HepG2 (cell line): ENCODE measurements around the gene NFRKB. TPM values are rescaled to one million over a fixed set of nuclear protein-coding genes. Genes with fewer than 3 reads are reported as not detected.

Experiments
- ATAC-seq: fragments of 200-7000 bp; cut with Tn5 transposase; 3 replicates; pipeline ENCODE4 v1.9.1; 2020; ENCODE audit warnings: mild to moderate bottlenecking, moderate library complexity
- BruUV-seq: library from RNA; stranded (reverse); fragments of 400-500 nt; replicated peaks from 2 replicates; lab custom pipeline; 2021; lab: Mats Ljungman, UMichigan
- CTCF ChIA-PET: fragments of 300-600 bp; formaldehyde crosslinking; extraction: SDS; loops from one replicate; lab custom pipeline; 2021; ENCODE audit warnings: low total read pairs, inconsistent platforms, low intra/inter-chr PET ratio; lab: Yijun Ruan, JAX
- POLR2A ChIA-PET: fragments of 350-600 bp; sonication (Branson Sonifier 250); formaldehyde crosslinking; loops from one replicate; lab custom pipeline; 2020; ENCODE audit warnings: antibody characterized with exemption, inconsistent platforms; lab: Yijun Ruan, JAX
- DNase-seq: peaks from one replicate; pipeline ENCODE4 v3.0.0-alpha.2; 2015; ENCODE audit warnings: low spot score
- FAIRE-seq: peaks from 3 replicates; lab custom pipeline; 2011; peaks lifted over from hg19 to GRCh38; lab: Jason Lieb, UNC
- H2AFZ ChIP-seq: one replicate; pipeline ENCODE4 v1.6.1; 2011; ENCODE audit warnings: low read length, inconsistent platforms
- H3K27ac ChIP-seq: fragments of 300-600 bp; 3 replicates; pipeline ENCODE4 v1.8.0; 2011; ENCODE audit warnings: mixed run types, mild to moderate bottlenecking, mixed read lengths, low read length, inconsistent platforms; ENCODE audit not compliant: insufficient read depth; ENCODE audit errors: extremely low read length
- H3K27me3 ChIP-seq, 2 experiments: fragments of 200-600 bp in 1 of 2; 2 replicates in 1 of 2; 3 replicates in 1 of 2; pipeline versions ENCODE4 v1.6.0 to v1.8.0; 2011; ENCODE audit warnings: low read length in 2 of 2, mild to moderate bottlenecking in 2 of 2, moderate library complexity in 2 of 2, inconsistent platforms in 1 of 2; ENCODE audit not compliant: insufficient read depth in 2 of 2, control insufficient read depth in 1 of 2
- H3K36me3 ChIP-seq, 2 experiments: fragments of 200-600 bp in 1 of 2; replicated peaks in 1 of 2; 2 replicates in 1 of 2; 3 replicates in 1 of 2; pipeline versions ENCODE4 v1.5.1 to v1.8.0; 2011; ENCODE audit warnings: low read length in 2 of 2, inconsistent platforms in 1 of 2; ENCODE audit not compliant: insufficient read depth in 2 of 2, control insufficient read depth in 1 of 2
- H3K4me1 ChIP-seq: 2 replicates; pipeline ENCODE4 v1.5.1; 2012; ENCODE audit warnings: low read length, inconsistent platforms; ENCODE audit not compliant: insufficient read depth
- H3K4me2 ChIP-seq: 2 replicates; pipeline ENCODE4 v1.6.0; 2011; ENCODE audit warnings: low read depth, low read length, inconsistent platforms
- H3K4me3 ChIP-seq, 3 experiments: fragments of 200-600 bp in 1 of 3; sonication (generic), shearing (Covaris generic) in 1 of 3; replicated peaks in 1 of 3; 2 replicates each; pipeline ENCODE4 v1.5.1; 2011 to 2016; ENCODE audit warnings: low read length in 3 of 3, inconsistent platforms in 2 of 3, low read depth in 2 of 3, mild to moderate bottlenecking in 2 of 3, control low read depth in 1 of 3, mixed read lengths in 1 of 3; ENCODE audit not compliant: insufficient read depth in 1 of 3
- H3K79me2 ChIP-seq: one replicate; pipeline ENCODE4 v1.6.1; 2011; ENCODE audit warnings: low read length, inconsistent platforms; ENCODE audit not compliant: insufficient read depth
- H3K9ac ChIP-seq: 2 replicates; pipeline ENCODE4 v1.6.0; 2011; ENCODE audit warnings: mild to moderate bottlenecking, low read depth, low read length, inconsistent platforms; ENCODE audit not compliant: insufficient read depth
- H3K9me3 ChIP-seq: 2 replicates; pipeline ENCODE4 v1.5.1; 2012; ENCODE audit warnings: mild to moderate bottlenecking, low read length
- H4K20me1 ChIP-seq: 2 replicates; pipeline ENCODE4 v1.6.0; 2011; ENCODE audit warnings: inconsistent platforms, mild to moderate bottlenecking, low read length, moderate library complexity; ENCODE audit not compliant: insufficient read depth
- FLYWCH1 ChIP-seq: sonication (generic); formaldehyde crosslinking; IDR thresholded peaks from 2 replicates; pipeline ENCODE4 v1.8.1; 2023; ENCODE audit warnings: mild to moderate bottlenecking, missing genetic modification reagents
- KLF6 ChIP-seq: IDR thresholded peaks from 2 replicates; pipeline ENCODE4 v1.8.0; 2016; ENCODE audit warnings: missing biosample characterization, missing genetic modification reagents
- PHF20 ChIP-seq: sonication (generic); formaldehyde crosslinking; IDR thresholded peaks from 2 replicates; pipeline ENCODE4 v1.5.0; 2020; ENCODE audit warnings: mild to moderate bottlenecking, missing genetic modification reagents
- PPARG ChIP-seq: conservative IDR thresholded peaks from 2 replicates; pipeline ENCODE4 v1.6.1; 2016; ENCODE audit warnings: missing biosample characterization, missing genetic modification reagents
- RARA ChIP-seq: IDR thresholded peaks from 2 replicates; pipeline ENCODE4 v1.6.1; 2016; ENCODE audit warnings: missing genetic modification reagents, missing compliant biosample characterization
- SMAD1 ChIP-seq: sonication (generic); formaldehyde crosslinking; IDR thresholded peaks from 2 replicates; pipeline ENCODE4 v1.4.0; 2020; ENCODE audit warnings: missing genetic modification reagents, low read depth, mild to moderate bottlenecking, borderline replicate concordance
- SMARCE1 ChIP-seq: fragments of 450-650 bp; IDR thresholded peaks from 2 replicates; pipeline ENCODE4 v1.6.1; 2017; ENCODE audit warnings: borderline replicate concordance
- SOX6 ChIP-seq, 2 experiments: fragments of 450-650 bp in 1 of 2; sonication (generic) in 1 of 2; formaldehyde crosslinking in 1 of 2; IDR thresholded peaks; 2 replicates each; pipeline versions ENCODE4 v1.4.0 to v1.6.1; 2017 to 2020; ENCODE audit warnings: antibody characterized with exemption in 1 of 2, mild to moderate bottlenecking in 1 of 2, missing genetic modification reagents in 1 of 2
- STAT5B ChIP-seq: sonication (generic); formaldehyde crosslinking; IDR thresholded peaks from 2 replicates; pipeline ENCODE4 v1.4.0; 2020; ENCODE audit warnings: missing genetic modification reagents
- TMF1 ChIP-seq: sonication (generic); formaldehyde crosslinking; IDR thresholded peaks from 2 replicates; pipeline ENCODE4 v1.8.1; 2022; ENCODE audit warnings: low read depth, missing genetic modification reagents
- ZNF12 ChIP-seq: sonication (generic); formaldehyde crosslinking; IDR thresholded peaks from 2 replicates; pipeline ENCODE4 v1.5.0; 2020; ENCODE audit warnings: missing genetic modification reagents
- ZNF205 ChIP-seq: IDR thresholded peaks from 2 replicates; pipeline ENCODE4 v1.6.1; 2018; ENCODE audit warnings: missing biosample characterization, missing genetic modification reagents
- ZNF264 ChIP-seq: sonication (generic); formaldehyde crosslinking; IDR thresholded peaks from 2 replicates; pipeline ENCODE4 v1.4.0; 2020; ENCODE audit warnings: missing genetic modification reagents
- ZNF326 ChIP-seq: sonication (generic); formaldehyde crosslinking; IDR thresholded peaks from 2 replicates; pipeline ENCODE4 v1.4.0; 2020; ENCODE audit warnings: missing genetic modification reagents, borderline replicate concordance
- ZNF552 ChIP-seq: sonication (generic); formaldehyde crosslinking; IDR thresholded peaks from 2 replicates; pipeline ENCODE4 v1.9.0; 2022; ENCODE audit warnings: missing genetic modification reagents, mild to moderate bottlenecking, borderline replicate concordance
- ZNF761 ChIP-seq: sonication (generic); formaldehyde crosslinking; conservative IDR thresholded peaks from 2 replicates; pipeline ENCODE4 v1.4.0; 2020; ENCODE audit warnings: mild to moderate bottlenecking, missing genetic modification reagents
- ZNF841 ChIP-seq: sonication (generic); formaldehyde crosslinking; IDR thresholded peaks from 2 replicates; pipeline ENCODE4 v1.8.1; 2023; ENCODE audit warnings: missing genetic modification reagents, borderline replicate concordance
- ZNF850 ChIP-seq: sonication (generic); formaldehyde crosslinking; conservative IDR thresholded peaks from 2 replicates; pipeline ENCODE4 v1.9.0; 2021; ENCODE audit warnings: mild to moderate bottlenecking, missing genetic modification reagents
- WGBS: methylation state at CpG from one replicate; pipeline ENCODE4 v1.1.6; 2017; ENCODE audit warnings: low lambda C conversion rate; 5-methylcytosine and 5-hydroxymethylcytosine counted together
- in situ Hi-C: cut with HindIII; loops from 2 replicates; pipeline ENCODE4 v1.10.0; 2017; ENCODE audit warnings: low pct_unique_long_range_greater_than_20kb; ENCODE audit not compliant: extremely low pct_ligation_motif_present
- intact Hi-C: fragments of 100-400 bp; cut with micrococcal nuclease; formaldehyde crosslinking; loops from one replicate; pipeline ENCODE4 v1.10.0; 2022; ENCODE audit not compliant: unreplicated experiment
- polyA plus RNA-seq, 8 experiments: library from polyadenylated mRNA; depleted of rRNA in 3 of 8; stranded (reverse) in 7 of 8; unstranded in 1 of 8; fragments of >200 nt; fragmentation: Illumina TruSeq in 4 of 8; extraction: Trizol in 4 of 8; gene quantifications; 2 replicates each; pipeline versions ENCODE4 v1.2.1 to v1.2.3, GENCODE V29; 2011 to 2016; ENCODE audit warnings: low read depth in 4 of 8, missing spikeins in 1 of 8, mixed read lengths in 1 of 8; ENCODE audit not compliant: insufficient read depth in 1 of 8
- total RNA-seq, 5 experiments: library from RNA; depleted of rRNA; stranded (reverse); fragments of >200 nt; fragmentation: Illumina TruSeq; extraction: Trizol; gene quantifications; 2 replicates each; pipeline ENCODE4 v1.2.3, GENCODE V29; 2016; ENCODE audit warnings: low read depth in 1 of 5
- TF ChIP-seq, protein P1 (sequence below): sonication (generic); formaldehyde crosslinking; IDR thresholded peaks from 2 replicates; pipeline ENCODE4 v1.8.0; 2022; ENCODE audit warnings: mild to moderate bottlenecking, missing genetic modification reagents
- TF ChIP-seq, protein P2 (sequence below): sonication (generic); formaldehyde crosslinking; conservative IDR thresholded peaks from 2 replicates; pipeline ENCODE4 v1.4.0; 2020; ENCODE audit warnings: missing genetic modification reagents
- TF ChIP-seq, protein P3 (sequence below): sonication (generic); formaldehyde crosslinking; IDR thresholded peaks from 2 replicates; pipeline ENCODE4 v1.4.0; 2020; ENCODE audit warnings: missing genetic modification reagents
- TF ChIP-seq, protein P4 (sequence below): sonication (generic); formaldehyde crosslinking; IDR thresholded peaks from 2 replicates; pipeline ENCODE4 v1.9.0; 2021; ENCODE audit warnings: missing genetic modification reagents, borderline replicate concordance

The NFRKB gene
- total and polyA plus RNA-seq, 2 of the 13 experiments (the other 11 are each of a cell fraction or from before 2014, with no cell fraction given) = 22.9 to 23.7 TPM

DNA sequence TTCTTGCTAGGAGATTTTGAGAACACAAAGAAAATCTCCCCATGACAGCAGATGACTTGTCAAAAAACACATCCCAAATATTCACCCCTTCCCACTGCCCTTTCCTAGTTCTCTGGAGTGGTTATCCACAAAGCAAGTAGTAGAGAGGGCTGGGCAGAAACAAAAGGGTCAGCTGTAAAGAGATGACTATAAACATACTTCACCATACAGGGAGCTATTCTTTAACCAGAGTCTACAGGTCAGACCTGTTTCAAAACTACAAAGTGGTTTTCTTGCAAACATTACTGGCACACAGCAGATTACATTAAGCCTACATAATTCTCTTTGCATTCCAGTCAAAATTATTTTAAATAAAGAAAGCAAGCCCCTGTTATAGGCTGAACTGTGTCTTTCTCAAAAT is 47.7 kb upstream of the NFRKB start (continued):
- TF ChIP-seq, protein P1, sequence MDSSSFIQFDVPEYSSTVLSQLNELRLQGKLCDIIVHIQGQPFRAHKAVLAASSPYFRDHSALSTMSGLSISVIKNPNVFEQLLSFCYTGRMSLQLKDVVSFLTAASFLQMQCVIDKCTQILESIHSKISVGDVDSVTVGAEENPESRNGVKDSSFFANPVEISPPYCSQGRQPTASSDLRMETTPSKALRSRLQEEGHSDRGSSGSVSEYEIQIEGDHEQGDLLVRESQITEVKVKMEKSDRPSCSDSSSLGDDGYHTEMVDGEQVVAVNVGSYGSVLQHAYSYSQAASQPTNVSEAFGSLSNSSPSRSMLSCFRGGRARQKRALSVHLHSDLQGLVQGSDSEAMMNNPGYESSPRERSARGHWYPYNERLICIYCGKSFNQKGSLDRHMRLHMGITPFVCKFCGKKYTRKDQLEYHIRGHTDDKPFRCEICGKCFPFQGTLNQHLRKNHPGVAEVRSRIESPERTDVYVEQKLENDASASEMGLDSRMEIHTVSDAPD = no peak
- TF ChIP-seq ZNF552 (CRISPR knock-in tag) = no peak
- no peak for TF ChIP-seq PPARG
- no peak for TF ChIP-seq TMF1 (CRISPR knock-in tag)
- TF ChIP-seq, protein P2, sequence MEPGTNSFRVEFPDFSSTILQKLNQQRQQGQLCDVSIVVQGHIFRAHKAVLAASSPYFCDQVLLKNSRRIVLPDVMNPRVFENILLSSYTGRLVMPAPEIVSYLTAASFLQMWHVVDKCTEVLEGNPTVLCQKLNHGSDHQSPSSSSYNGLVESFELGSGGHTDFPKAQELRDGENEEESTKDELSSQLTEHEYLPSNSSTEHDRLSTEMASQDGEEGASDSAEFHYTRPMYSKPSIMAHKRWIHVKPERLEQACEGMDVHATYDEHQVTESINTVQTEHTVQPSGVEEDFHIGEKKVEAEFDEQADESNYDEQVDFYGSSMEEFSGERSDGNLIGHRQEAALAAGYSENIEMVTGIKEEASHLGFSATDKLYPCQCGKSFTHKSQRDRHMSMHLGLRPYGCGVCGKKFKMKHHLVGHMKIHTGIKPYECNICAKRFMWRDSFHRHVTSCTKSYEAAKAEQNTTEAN (CRISPR knock-in tag) = no peak
- TF ChIP-seq STAT5B = no peak
- no peak for TF ChIP-seq ZNF12 (CRISPR knock-in tag)
- no peak for TF ChIP-seq KLF6 (CRISPR knock-in tag)
- no peak for TF ChIP-seq SMARCE1
- no peak for TF ChIP-seq RARA
- no peak for TF ChIP-seq SOX6 (IDR thresholded peaks at IDR 0.05)
- peak; percentile 14; the same call in 1 of the 2 replicates for TF ChIP-seq SOX6 (CRISPR knock-in tag; IDR thresholded peaks at IDR 0.05)

DNA sequence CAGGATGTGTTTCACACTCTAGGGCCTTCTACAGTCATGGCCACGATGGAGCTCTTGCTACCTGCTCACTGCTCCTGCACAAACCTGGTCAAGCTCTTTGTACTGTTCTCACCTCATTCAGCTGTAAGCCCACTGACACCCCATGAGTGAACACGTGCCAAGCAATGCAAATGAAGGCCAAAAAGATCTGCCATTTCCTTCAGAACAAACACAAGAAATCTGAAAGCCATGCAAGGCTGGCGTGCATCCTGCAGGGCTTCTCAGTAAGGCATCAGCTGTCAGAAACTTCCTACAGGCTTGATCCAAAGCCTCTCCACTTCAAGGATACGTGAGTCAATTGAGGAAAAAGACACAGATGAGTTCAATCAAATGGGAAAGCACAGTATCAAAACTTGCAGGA is 44.1 kb upstream of the NFRKB start:
- FAIRE-seq (no peak), DNase-seq (no peak), ATAC-seq (no peak)
- Histone ChIP-seq H3K9ac (no peak overlapping the region), H3K4me1 (peaks cover 15% of the 10 kb centered on the region), H4K20me1 (no peaks in the 10 kb centered on the region), H3K27ac (no peak overlapping the region), H3K4me2 (no peak overlapping the region), H3K36me3 (peaks cover 0 to 16% of the 10 kb centered on the region in 2 experiments; a peak in 4 of 5 replicates), H3K27me3 (no peaks in the 10 kb centered on the region), H3K4me3 (no peak overlapping the region), H3K79me2 (no peaks in the 10 kb centered on the region), H3K9me3 (no peaks in the 10 kb centered on the region), H2AFZ (no peak overlapping the region)
- intact Hi-C loops = no loop called here
- no TSS peak for BruUV-seq
- in situ Hi-C loops = no loop called here
- ChIA-PET POLR2A (no interaction called here), CTCF (no interaction called here)
- 89% methylated on average over 4 of the region's 4 CpGs for WGBS
- TF ChIP-seq ZNF326 (CRISPR knock-in tag) (no peak), ZNF761 (CRISPR knock-in tag) (no peak), SMAD1 (no peak), FLYWCH1 (CRISPR knock-in tag) (no peak), ZNF264 (CRISPR knock-in tag) (no peak), ZNF841 (CRISPR knock-in tag) (no peak), ZNF850 (no peak), PHF20 (CRISPR knock-in tag) (no peak), ZNF205 (CRISPR knock-in tag) (no peak)
- TF ChIP-seq, protein P3, sequence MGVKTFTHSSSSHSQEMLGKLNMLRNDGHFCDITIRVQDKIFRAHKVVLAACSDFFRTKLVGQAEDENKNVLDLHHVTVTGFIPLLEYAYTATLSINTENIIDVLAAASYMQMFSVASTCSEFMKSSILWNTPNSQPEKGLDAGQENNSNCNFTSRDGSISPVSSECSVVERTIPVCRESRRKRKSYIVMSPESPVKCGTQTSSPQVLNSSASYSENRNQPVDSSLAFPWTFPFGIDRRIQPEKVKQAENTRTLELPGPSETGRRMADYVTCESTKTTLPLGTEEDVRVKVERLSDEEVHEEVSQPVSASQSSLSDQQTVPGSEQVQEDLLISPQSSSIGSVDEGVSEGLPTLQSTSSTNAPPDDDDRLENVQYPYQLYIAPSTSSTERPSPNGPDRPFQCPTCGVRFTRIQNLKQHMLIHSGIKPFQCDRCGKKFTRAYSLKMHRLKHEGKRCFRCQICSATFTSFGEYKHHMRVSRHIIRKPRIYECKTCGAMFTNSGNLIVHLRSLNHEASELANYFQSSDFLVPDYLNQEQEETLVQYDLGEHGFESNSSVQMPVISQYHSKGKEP (CRISPR knock-in tag) = no peak
- TF ChIP-seq, protein P4, sequence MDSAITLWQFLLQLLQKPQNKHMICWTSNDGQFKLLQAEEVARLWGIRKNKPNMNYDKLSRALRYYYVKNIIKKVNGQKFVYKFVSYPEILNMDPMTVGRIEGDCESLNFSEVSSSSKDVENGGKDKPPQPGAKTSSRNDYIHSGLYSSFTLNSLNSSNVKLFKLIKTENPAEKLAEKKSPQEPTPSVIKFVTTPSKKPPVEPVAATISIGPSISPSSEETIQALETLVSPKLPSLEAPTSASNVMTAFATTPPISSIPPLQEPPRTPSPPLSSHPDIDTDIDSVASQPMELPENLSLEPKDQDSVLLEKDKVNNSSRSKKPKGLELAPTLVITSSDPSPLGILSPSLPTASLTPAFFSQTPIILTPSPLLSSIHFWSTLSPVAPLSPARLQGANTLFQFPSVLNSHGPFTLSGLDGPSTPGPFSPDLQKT (CRISPR knock-in tag) = no peak
